ENCODE results near the gene FES. TPM values are rescaled to one million over a fixed set of nuclear protein-coding genes. Genes with fewer than 3 reads are reported as not detected.

Gene FES
- total and polyA plus RNA-seq, 2 of the 13 experiments (the other 11 are each of a cell fraction or from before 2014, with no cell fraction given) = 4.0 to 9.5 TPM

GRCh38 chr15:90902040-90902839, 17.9 kb downstream of the FES start (continued):
- TF ChIP-seq ARID5B (CRISPR knock-in tag; IDR thresholded peaks at IDR 0.05) = peak; percentile 56
- peak; percentile 52; the same call in 1 of the 2 replicates for TF ChIP-seq ATF7-NPFF (CRISPR knock-in tag; IDR thresholded peaks at IDR 0.05; ENCODE audit: low read depth)
- no peak for TF ChIP-seq ZNF75D (CRISPR knock-in tag; IDR thresholded peaks at IDR 0.05; ENCODE audit: borderline replicate concordance)
- peak; percentile 63; the same call in 1 of the 2 replicates for TF ChIP-seq ATF2 (CRISPR knock-in tag; IDR thresholded peaks at IDR 0.05)
- TF ChIP-seq RBM22 (optimal IDR thresholded peaks at IDR 0.05; ENCODE audit: low read length) = no peak
- TF ChIP-seq ZNF350 (CRISPR knock-in tag; IDR thresholded peaks at IDR 0.05; ENCODE audit: borderline replicate concordance, low read depth) = 0 out of 2 replicates have a peak, but pooled peaks have one; percentile 32
- no peak for TF ChIP-seq ZNF260 (CRISPR knock-in tag; IDR thresholded peaks at IDR 0.05; ENCODE audit: borderline replicate concordance, low read depth)
- no peak for TF ChIP-seq HOXD1 (CRISPR knock-in tag; IDR thresholded peaks at IDR 0.05)
- TF ChIP-seq RELA (CRISPR knock-in tag; IDR thresholded peaks at IDR 0.05) = no peak
- no peak for TF ChIP-seq TBP (CRISPR knock-in tag; IDR thresholded peaks at IDR 0.05)
- no peak for TF ChIP-seq GATA4 (IDR thresholded peaks at IDR 0.05; ENCODE audit: borderline replicate concordance, low read depth)
- TF ChIP-seq CBFB (CRISPR knock-in tag; IDR thresholded peaks at IDR 0.05) = 0 out of 2 replicates have a peak, but pooled peaks have one; percentile 49
- peak; percentile 62 for TF ChIP-seq FOXO1 (CRISPR knock-in tag; IDR thresholded peaks at IDR 0.05)
- no peak for TF ChIP-seq RNF219 (CRISPR knock-in tag; IDR thresholded peaks at IDR 0.05)
- 0 out of 2 replicates have a peak, but pooled peaks have one; percentile 27 for TF ChIP-seq ZGPAT (CRISPR knock-in tag; IDR thresholded peaks at IDR 0.05)
- TF ChIP-seq ZNF263 (CRISPR knock-in tag; IDR thresholded peaks at IDR 0.05) = 0 out of 2 replicates have a peak, but pooled peaks have one; percentile 35
- no peak for TF ChIP-seq EP300 (IDR thresholded peaks at IDR 0.05; ENCODE audit: low read depth in 2 of 2, low read length in 2 of 2)
- 0 out of 2 replicates have a peak, but pooled peaks have one; percentile 27 for TF ChIP-seq EP300 (CRISPR knock-in tag; IDR thresholded peaks at IDR 0.05; ENCODE audit: borderline replicate concordance)
- no peak for TF ChIP-seq ZNF136 (CRISPR knock-in tag; IDR thresholded peaks at IDR 0.05; ENCODE audit: low read depth)
- no peak for TF ChIP-seq GTF2F1 (IDR thresholded peaks at IDR 0.05; ENCODE audit: low read length)
- peak; percentile 28; the same call in 1 of the 2 replicates for TF ChIP-seq SIN3A (IDR thresholded peaks at IDR 0.05; ENCODE audit: borderline replicate concordance, low read depth, low read length)

All from HepG2 (cell line).